GM18507 (cell line): Measurements from ENCODE around the gene ATRN.

Source experiments
- DNase-seq: peaks from one replicate; pipeline ENCODE4 v3.0.0; 2011; ENCODE audit warnings: low read depth; ENCODE audit not compliant: insufficient read length; ENCODE audit errors: extremely low spot score
- FAIRE-seq: peaks from 2 replicates; lab custom pipeline; 2011; peaks lifted over from hg19 to GRCh38; lab: Jason Lieb, UNC

ATRN gene

GRCh38 chr20:3681352-3681930 lies 210.6 kb downstream of the ATRN start:
- no peak for FAIRE-seq
- no peak for DNase-seq

GRCh38 chr20:3681931-3682781 lies 211.3 kb downstream of the ATRN start, which contains the start of gene ADAM33:
Gene ADAM33, minus strand, starts transcription at chr20:3682010. Its CDS starts 6 bp downstream, at chr20:3682004.
- DNase-seq (no peak), FAIRE-seq (no peak)

DNA sequence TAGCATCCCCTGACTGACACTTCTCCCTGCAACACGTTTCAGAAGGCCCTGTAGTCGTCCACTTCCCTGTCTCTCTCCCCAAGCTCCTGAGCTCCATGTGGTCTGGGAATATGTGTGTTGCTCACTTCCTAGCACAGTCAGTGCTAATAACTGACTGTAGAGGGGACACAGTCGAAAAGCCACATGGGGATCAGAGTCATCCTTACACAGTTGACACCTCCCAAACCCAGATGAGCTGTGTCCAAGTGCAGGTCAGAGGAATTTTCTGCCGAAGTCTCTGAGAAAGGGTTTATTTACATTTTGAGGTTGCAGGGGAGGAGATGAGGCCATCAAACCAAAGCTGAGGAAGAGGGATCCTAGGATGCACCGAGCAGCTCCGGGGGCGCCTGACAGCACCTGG lies 214.5 kb downstream of the ATRN start:
- no peak for FAIRE-seq
- DNase-seq = no peak

DNA sequence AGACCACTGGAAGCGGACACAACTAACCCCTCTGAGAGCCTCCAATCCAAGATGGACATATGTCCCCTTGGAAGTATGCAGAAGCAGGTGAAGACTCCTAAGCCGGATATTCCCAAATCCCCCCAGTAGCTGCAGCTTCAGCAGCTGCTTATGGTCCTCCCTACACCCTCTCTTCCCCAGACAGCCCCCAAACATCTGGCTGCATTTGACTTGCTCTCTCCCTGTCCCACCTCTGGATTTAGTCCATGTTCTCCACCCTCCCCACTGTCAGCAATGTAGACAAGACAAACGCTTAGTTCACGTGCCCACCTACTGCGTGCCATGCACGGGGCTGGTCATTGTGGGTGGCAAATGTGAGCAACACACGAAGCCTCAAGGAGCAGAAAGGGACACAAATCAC lies 215.6 kb downstream of the ATRN start:
- DNase-seq = no peak
- FAIRE-seq = no peak

GRCh38 chr20:3686867-3687321 lies 216.1 kb downstream of the ATRN start:
- DNase-seq (no peak), FAIRE-seq (no peak)

- no peak for DNase-seq
- FAIRE-seq = no peak
Measured at GRCh38 chr20:3687655-3688054, 216.8 kb downstream of the ATRN start.

DNA sequence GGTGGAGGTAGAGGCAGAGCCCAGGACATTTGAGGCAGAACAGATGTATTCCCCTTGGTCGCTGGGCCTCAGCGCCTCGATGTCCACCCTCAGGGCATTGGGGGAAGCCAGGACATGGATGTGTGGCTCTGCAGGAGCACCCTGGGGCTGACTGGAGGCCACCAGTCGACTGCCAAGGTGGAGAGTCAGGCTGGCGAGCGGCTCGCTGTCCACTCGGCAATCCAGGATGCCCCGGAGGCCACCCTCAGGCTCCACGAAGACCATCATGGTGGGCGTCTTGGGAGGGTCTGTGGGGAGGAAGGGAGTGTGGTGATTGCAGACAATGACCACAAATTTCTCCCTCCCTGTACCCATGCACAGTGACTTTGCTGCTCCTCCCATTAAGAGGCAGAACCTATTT lies 219.2 kb downstream of the ATRN start:
- no peak for FAIRE-seq

DNA sequence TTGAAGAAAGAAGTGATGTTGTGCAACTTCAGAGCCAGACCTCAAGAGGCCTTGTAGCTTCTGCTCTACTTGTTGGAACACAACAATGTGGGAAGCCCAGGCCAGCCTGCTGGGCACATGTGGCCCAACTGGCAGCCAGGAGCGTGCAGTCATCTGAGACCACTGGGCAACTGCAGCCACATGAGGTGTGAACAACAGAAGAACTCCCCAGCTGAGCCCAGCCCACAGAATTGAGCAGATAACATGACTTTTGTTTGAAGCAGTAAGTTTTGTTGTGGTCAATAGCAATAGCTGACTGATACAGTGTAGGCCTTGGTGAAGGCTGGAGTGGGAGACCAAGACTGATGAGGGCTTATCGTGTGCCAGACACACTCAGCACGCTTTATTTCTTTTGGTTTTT lies 219.6 kb downstream of the ATRN start:
- DNase-seq (no peak), FAIRE-seq (no peak)

More for the DNA sequence above, 219.2 kb downstream of the ATRN start:
- DNase-seq = no peak

GRCh38 chr20:3691306-3691705 lies 220.5 kb downstream of the ATRN start:
- no peak for FAIRE-seq
- no peak for DNase-seq

GRCh38 chr20:3691897-3692296 lies 221.1 kb downstream of the ATRN start:
- FAIRE-seq = no peak
- no peak for DNase-seq

DNA sequence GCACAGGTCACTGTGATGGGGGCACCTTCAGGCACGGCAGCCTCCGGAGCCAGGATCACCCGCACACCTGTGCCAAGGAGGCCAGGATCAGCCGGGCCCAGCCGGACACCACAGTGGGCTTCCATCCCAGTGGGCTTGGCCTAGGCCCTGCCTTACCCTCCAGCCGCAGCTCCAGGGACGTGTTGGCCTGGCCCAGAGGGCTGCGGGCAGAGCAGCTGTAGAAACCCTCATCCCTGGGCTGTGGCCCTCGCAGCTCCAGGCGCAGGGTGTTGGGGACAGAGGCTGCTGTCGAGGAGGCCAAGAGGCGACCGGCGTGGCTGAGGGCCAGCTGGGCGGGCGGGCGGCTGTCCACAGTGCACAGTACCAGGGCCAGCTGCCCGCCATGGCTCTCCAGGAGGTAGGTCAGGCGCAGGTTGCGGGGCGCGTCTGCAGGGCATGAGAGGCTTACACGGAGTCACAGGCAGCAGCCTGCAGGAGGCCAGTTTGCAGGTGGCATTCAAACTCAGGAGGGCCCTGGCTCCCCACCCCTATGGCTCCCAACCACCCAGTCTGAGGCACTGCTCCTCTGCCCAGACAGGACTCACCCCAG lies 222.0 kb downstream of the ATRN start:
- DNase-seq (no peak), FAIRE-seq (no peak)

GRCh38 chr20:3693376-3693775 lies 222.6 kb downstream of the ATRN start:
- no peak for FAIRE-seq

DNA sequence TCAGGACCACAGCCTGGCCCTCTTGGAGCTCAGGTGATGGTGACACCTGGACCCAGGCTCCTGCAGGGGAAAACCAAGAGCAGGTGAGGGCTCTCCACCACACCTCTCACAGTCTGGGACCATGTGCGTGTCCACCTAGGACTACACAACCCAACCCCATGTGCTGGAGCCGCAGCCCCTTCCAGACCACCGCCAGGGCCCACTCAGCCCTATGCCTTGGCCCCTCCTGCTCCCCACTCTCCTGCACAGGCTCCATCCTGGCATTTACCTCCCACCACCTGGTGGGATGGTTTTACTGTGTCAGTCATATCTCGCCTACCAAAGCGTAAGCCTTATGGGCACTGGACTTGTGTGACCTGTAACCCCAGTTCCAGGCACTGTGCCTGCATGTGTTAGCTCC lies 224.0 kb downstream of the ATRN start:
- FAIRE-seq = no peak
- no peak for DNase-seq

More at GRCh38 chr20:3693376-3693775, 222.6 kb downstream of the ATRN start:
- DNase-seq = no peak

- DNase-seq (no peak), FAIRE-seq (no peak)
Measured at GRCh38 chr20:3696200-3696599, 225.4 kb downstream of the ATRN start.

GRCh38 chr20:3696745-3697587 lies 226.1 kb downstream of the ATRN start:
- no peak for FAIRE-seq

DNA sequence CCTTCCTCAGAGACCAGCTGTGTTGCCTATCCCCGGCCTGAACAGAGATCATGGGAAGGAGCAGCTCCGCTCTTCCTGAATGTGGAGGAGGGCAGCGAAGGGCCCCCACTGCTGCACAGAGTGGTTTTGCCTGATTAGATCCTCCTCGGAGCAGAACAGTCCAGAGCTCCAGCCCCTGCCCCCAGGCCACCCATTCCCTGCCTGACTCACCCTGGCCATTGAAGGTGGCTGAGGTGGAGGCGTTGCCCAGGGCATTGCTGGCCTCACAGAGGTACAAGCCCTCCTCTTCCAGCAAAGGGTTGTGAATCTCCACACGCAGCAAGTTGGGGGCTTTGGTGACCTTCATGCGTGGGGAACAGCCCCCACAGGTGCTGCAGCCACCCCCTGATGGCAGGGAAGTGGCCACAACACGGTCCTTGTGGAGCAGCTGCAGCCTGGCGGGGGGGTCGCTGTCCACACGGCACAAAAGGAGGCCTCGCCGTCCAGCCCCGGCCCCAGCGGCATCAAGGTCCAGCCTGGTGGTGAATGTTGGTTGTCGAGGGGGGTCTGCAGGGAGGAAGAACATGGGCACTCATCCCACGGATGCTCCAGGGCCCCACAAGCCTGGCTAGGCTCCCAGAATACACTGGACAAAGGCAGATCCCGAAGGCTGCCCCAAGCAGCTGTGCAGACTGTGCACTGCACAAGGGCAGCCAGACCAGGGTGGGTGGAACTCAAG lies 226.9 kb downstream of the ATRN start:
- no peak for FAIRE-seq

More at GRCh38 chr20:3696745-3697587, 226.1 kb downstream of the ATRN start:
- no peak for DNase-seq

DNA sequence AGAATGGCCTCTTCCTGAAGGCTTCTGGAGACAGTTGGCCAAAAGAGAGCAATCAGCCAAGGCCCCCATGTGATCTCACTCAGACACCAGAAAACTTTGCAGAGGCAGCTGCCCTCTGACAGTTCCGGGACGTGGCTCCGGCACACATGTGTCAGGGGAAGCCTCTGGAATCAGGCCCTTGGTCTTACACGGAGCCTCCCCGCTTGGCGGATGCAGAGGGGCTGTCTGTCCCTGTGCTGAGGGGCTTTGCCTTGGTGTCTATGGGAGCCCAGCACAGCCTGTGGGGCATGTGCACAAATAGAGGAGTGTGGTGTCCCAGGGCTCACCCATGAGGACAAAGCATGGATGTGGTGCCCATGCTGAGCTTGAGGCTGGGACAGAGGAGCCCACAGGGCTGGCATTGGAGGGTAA lies 227.8 kb downstream of the ATRN start:
- DNase-seq (no peak), FAIRE-seq (no peak)

More for the DNA sequence above, 226.9 kb downstream of the ATRN start:
- DNase-seq = no peak

GRCh38 chr20:3699037-3699436 lies 228.2 kb downstream of the ATRN start:
- no peak for DNase-seq
- FAIRE-seq = no peak
